Chondrocyte (in vitro differentiated cells): ENCODE data around the gene CYP2A6. TPM values are rescaled to one million over a fixed set of nuclear protein-coding genes. Genes with fewer than 3 reads are reported as not detected.
A peak's percentile ranks its signal among the peaks of the same experiment; 100 is the strongest.

Experiments used
- DNase-seq: peaks from one replicate; pipeline ENCODE4 v3.0.0; 2021; ENCODE audit warnings: mixed read lengths, low spot score
- H3K27ac Mint-ChIP-seq: one replicate; pipeline ENCODE4 v1.8.0; 2021; ENCODE audit warnings: mild to moderate bottlenecking, moderate library complexity, mixed read lengths; ENCODE audit not compliant: unreplicated experiment
- H3K27me3 Mint-ChIP-seq: 2 replicates; pipeline ENCODE4 v1.8.0; 2021; ENCODE audit warnings: low read depth, mixed read lengths
- H3K36me3 Mint-ChIP-seq: 2 replicates; pipeline ENCODE4 v1.8.0; 2021; ENCODE audit warnings: low read depth, mixed read lengths
- H3K4me1 Mint-ChIP-seq: 2 replicates; pipeline ENCODE4 v1.8.0; 2021; ENCODE audit warnings: low read depth, mild to moderate bottlenecking, mixed read lengths
- H3K4me3 Mint-ChIP-seq: one replicate; pipeline ENCODE4 v1.8.0; 2021; ENCODE audit warnings: mild to moderate bottlenecking, moderate library complexity, mixed read lengths; ENCODE audit not compliant: unreplicated experiment
- H3K9me3 Mint-ChIP-seq: 2 replicates; pipeline ENCODE4 v1.8.0; 2021; ENCODE audit warnings: low read depth, mixed read lengths
- CTCF ChIP-seq: fragments of 200-600 bp; sonication (generic); IDR thresholded peaks from 2 replicates; pipeline ENCODE4 v1.5.0; 2021; ENCODE audit warnings: antibody characterized with exemption, mild to moderate bottlenecking, moderate library complexity
- total RNA-seq: library from RNA; stranded (reverse); gene quantifications from 3 replicates; pipeline ENCODE4 v1.2.1, GENCODE V29; 2021

CYP2A6 gene
- total RNA-seq, 1 donor from 2014 or later = not detected

GRCh38 chr19:40798683-40799557 lies 51.3 kb downstream of the CYP2A6 start, which contains the start of gene EGLN2:
Gene EGLN2, plus strand, starts transcription at chr19:40799191. Its CDS starts 1,382 bp downstream, at chr19:40800573.
- DNase-seq = peak; percentile 100
- H3K4me3 Mint-ChIP-seq = peak within 1 kb of the TSS; percentile 92
- H3K27ac Mint-ChIP-seq = peak within 1 kb of the TSS; percentile 95
- peak; percentile 54 for TF ChIP-seq CTCF
- peaks cover 52% of the 10 kb centered on the region for H3K4me1 Mint-ChIP-seq
- peaks cover 10% of the 10 kb centered on the region for H3K36me3 Mint-ChIP-seq
- no peaks in the 10 kb centered on the region for H3K27me3 Mint-ChIP-seq
- H3K9me3 Mint-ChIP-seq = no peaks in the 10 kb centered on the region

GRCh38 chr19:40797963-40798682 lies 52.1 kb downstream of the CYP2A6 start:
- H3K27ac Mint-ChIP-seq = peak overlapping the region; percentile 95
- no peaks in the 10 kb centered on the region for H3K27me3 Mint-ChIP-seq
- H3K4me3 Mint-ChIP-seq = peak overlapping the region; percentile 74
- no peak for DNase-seq
- peaks cover 10% of the 10 kb centered on the region for H3K36me3 Mint-ChIP-seq
- peaks cover 46% of the 10 kb centered on the region for H3K4me1 Mint-ChIP-seq
- TF ChIP-seq CTCF = peak; percentile 81
- no peaks in the 10 kb centered on the region for H3K9me3 Mint-ChIP-seq

GRCh38 chr19:40797166-40797962 lies 52.9 kb downstream of the CYP2A6 start:
- peaks cover 7% of the 10 kb centered on the region for H3K36me3 Mint-ChIP-seq
- no peak overlapping the region for H3K4me3 Mint-ChIP-seq
- H3K27me3 Mint-ChIP-seq = no peaks in the 10 kb centered on the region
- TF ChIP-seq CTCF = no peak
- DNase-seq = no peak
- peak overlapping the region; percentile 95 for H3K27ac Mint-ChIP-seq
- H3K4me1 Mint-ChIP-seq = peaks cover 45% of the 10 kb centered on the region
- no peaks in the 10 kb centered on the region for H3K9me3 Mint-ChIP-seq

Other genes starting within 250 kb of the CYP2A6 start
- gene LTBP4, start 249.1 kb downstream of the CYP2A6 start, total RNA-seq = 161 to 311 TPM (median 163 TPM) in 3 replicates
- gene NUMBL, start 159.8 kb downstream of the CYP2A6 start, total RNA-seq = 104 to 121 TPM (median 117 TPM) in 3 replicates
- gene COQ8B, start 133.6 kb downstream of the CYP2A6 start, total RNA-seq = 26.8 to 36.8 TPM (median 29.7 TPM) in 3 replicates
- gene ITPKC, start 133.3 kb downstream of the CYP2A6 start, total RNA-seq = 12.2 to 16.5 TPM (median 16.4 TPM) in 3 replicates
- 7.4 to 11.3 TPM (median 10.4 TPM) in 3 replicates for gene ACTMAP, start 100.0 kb downstream of the CYP2A6 start, total RNA-seq
- 34.9 to 64.6 TPM (median 37.0 TPM) in 3 replicates for gene SNRPA, start 99.2 kb downstream of the CYP2A6 start, total RNA-seq
- 1.4 to 2.6 TPM (median 2.4 TPM) in 3 replicates for gene MIA, start 74.9 kb downstream of the CYP2A6 start, total RNA-seq
- 19.2 to 23.4 TPM (median 23.2 TPM) in 3 replicates for gene RAB4B, start 72.2 kb downstream of the CYP2A6 start, total RNA-seq
- 74.6 to 83.1 TPM (median 83.0 TPM) in 3 replicates for gene EGLN2, start 51.3 kb downstream of the CYP2A6 start, total RNA-seq
- gene CYP2A7, start 31.8 kb upstream of the CYP2A6 start, total RNA-seq = not detected in 3 replicates
- gene CYP2B6, start 140.8 kb upstream of the CYP2A6 start, total RNA-seq = not detected in 3 replicates
- gene CYP2A13, start 238.0 kb upstream of the CYP2A6 start, total RNA-seq = not detected in 3 replicates